ENCODE data around the gene ENPP5.

GRCh38 chr6:46138281-46138680 lies 32.5 kb downstream of the ENPP5 start:
- TF ChIP-seq CTCF (IDR thresholded peaks at IDR 0.05) = no peak
- TF ChIP-seq POLR2A (IDR thresholded peaks at IDR 0.05) = no peak
